Measurements from ENCODE around the gene ALK.

- TF ChIP-seq SUZ12 (IDR thresholded peaks at IDR 0.05; ENCODE audit: extremely low read depth, insufficient read depth, insufficient read length), result no peak
- no peak for TF ChIP-seq ZNF274 (IDR thresholded peaks at IDR 0.05; ENCODE audit: low read depth, low read length)
These were observed 194.4 kb downstream of the ALK start for GRCh38 chr2:29726976-29727375.

Data from NT2/D1 (cell line).